Lower leg skin (tissue), 3 donors: ENCODE data around the gene BLNK.

Experiments used
- POLR2A ChIP-seq, 2 donors: fragments of 450-650 bp; IDR thresholded peaks; one replicate each; pipeline ENCODE4 v1.6.1; 2016 to 2017; ENCODE audit warnings: antibody characterized with exemption in 2 of 2, mild to moderate bottlenecking in 1 of 2, moderate library complexity in 1 of 2
- TF ChIP-seq, protein P1 (sequence below), 3 donors: fragments of 450-650 bp; IDR thresholded peaks; one replicate each; pipeline ENCODE4 v1.5.1; 2016; ENCODE audit warnings: antibody characterized with exemption in 3 of 3, mild to moderate bottlenecking in 3 of 3, moderate library complexity in 2 of 3

DNA sequence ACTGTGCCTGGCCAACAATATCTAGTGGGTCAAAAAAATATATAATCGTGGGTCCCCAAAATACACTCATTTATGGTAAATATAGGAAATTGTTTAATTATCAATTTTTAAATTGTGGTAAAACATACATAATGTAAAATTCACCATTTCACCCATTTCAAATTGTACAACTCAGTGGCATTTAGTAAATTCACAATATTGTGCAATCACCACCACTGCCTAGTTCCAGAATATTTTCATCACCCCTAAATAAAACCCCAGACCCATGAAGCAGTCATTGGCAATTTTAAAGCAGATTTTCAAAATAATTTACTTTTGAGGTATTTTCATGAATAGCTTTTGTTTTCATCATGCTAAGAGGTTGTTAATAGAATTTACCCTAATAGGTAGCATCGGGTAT lies 10.2 kb downstream of the BLNK start:
- TF ChIP-seq, protein P1, sequence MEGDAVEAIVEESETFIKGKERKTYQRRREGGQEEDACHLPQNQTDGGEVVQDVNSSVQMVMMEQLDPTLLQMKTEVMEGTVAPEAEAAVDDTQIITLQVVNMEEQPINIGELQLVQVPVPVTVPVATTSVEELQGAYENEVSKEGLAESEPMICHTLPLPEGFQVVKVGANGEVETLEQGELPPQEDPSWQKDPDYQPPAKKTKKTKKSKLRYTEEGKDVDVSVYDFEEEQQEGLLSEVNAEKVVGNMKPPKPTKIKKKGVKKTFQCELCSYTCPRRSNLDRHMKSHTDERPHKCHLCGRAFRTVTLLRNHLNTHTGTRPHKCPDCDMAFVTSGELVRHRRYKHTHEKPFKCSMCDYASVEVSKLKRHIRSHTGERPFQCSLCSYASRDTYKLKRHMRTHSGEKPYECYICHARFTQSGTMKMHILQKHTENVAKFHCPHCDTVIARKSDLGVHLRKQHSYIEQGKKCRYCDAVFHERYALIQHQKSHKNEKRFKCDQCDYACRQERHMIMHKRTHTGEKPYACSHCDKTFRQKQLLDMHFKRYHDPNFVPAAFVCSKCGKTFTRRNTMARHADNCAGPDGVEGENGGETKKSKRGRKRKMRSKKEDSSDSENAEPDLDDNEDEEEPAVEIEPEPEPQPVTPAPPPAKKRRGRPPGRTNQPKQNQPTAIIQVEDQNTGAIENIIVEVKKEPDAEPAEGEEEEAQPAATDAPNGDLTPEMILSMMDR (IDR thresholded peaks at IDR 0.05) = no peak
- TF ChIP-seq POLR2A (IDR thresholded peaks at IDR 0.05) = no peak
